Activated B cell treated with CpG ODN at 0.5 μM for 24 hours (primary cell): Measurements from ENCODE around the gene SPDL1. TPM values are rescaled to one million over a fixed set of nuclear protein-coding genes. Genes with fewer than 3 reads are reported as not detected.

Experiments used
- ATAC-seq: fragments of 200-7000 bp; cut with Tn5 transposase; one replicate; pipeline ENCODE4 v1.10.0; 2021; ENCODE audit warnings: low read depth, mild to moderate bottlenecking, moderate library complexity
- CTCF ChIA-PET: fragments of 350-600 bp; sonication (Branson Sonifier 250); formaldehyde crosslinking; loops from one replicate; lab custom pipeline; 2021; ENCODE audit warnings: antibody characterized with exemption; lab: Charles Lee
- POLR2A ChIA-PET: fragments of 350-600 bp; sonication (Branson Sonifier 250); formaldehyde crosslinking; loops from one replicate; lab custom pipeline; 2021; ENCODE audit warnings: antibody characterized with exemption; lab: Charles Lee
- DNase-seq: peaks from one replicate; pipeline ENCODE4 v3.0.0; 2022
- H3K27ac Mint-ChIP-seq: one replicate; pipeline ENCODE4 v1.8.0; 2020; ENCODE audit warnings: mixed read lengths
- H3K27me3 Mint-ChIP-seq: one replicate; pipeline ENCODE4 v1.8.0; 2021; ENCODE audit warnings: mixed read lengths
- H3K36me3 Mint-ChIP-seq: one replicate; pipeline ENCODE4 v1.8.0; 2021; ENCODE audit warnings: low read depth, mixed read lengths
- H3K4me1 Mint-ChIP-seq: one replicate; pipeline ENCODE4 v1.8.0; 2021; ENCODE audit warnings: mixed read lengths
- H3K4me3 Mint-ChIP-seq: one replicate; pipeline ENCODE4 v1.8.0; 2020; ENCODE audit warnings: mild to moderate bottlenecking, mixed read lengths
- H3K9me3 Mint-ChIP-seq: one replicate; pipeline ENCODE4 v1.8.0; 2020; ENCODE audit warnings: mixed read lengths
- CTCF ChIP-seq: fragments of 200-600 bp; IDR thresholded peaks from one replicate; pipeline ENCODE4 v1.8.0; 2022; ENCODE audit warnings: antibody characterized with exemption, mild to moderate bottlenecking
- intact Hi-C: fragments of 100-400 bp; cut with micrococcal nuclease; formaldehyde crosslinking; loops from one replicate; pipeline ENCODE4 v1.15.1; 2024
- total RNA-seq: library from RNA; stranded (reverse); gene quantifications from 2 replicates; pipeline ENCODE4 v1.2.3, GENCODE V29; 2022

Gene SPDL1
- total RNA-seq, 1 donor from 2014 or later: 20.6 TPM

- TF ChIP-seq CTCF: no peak
- no peak overlapping the region for H3K4me3 Mint-ChIP-seq
- ATAC-seq (no peak), DNase-seq (no peak)
- intact Hi-C loops: no loop called here
- no peak overlapping the region for H3K27ac Mint-ChIP-seq
- ChIA-PET POLR2A (no interaction called here), CTCF (no interaction called here)
- no peaks in the 10 kb centered on the region for H3K4me1 Mint-ChIP-seq
- no peaks in the 10 kb centered on the region for H3K9me3 Mint-ChIP-seq
- H3K36me3 Mint-ChIP-seq: no peaks in the 10 kb centered on the region
- H3K27me3 Mint-ChIP-seq: peaks cover 55% of the 10 kb centered on the region
Measured at GRCh38 chr5:169549453-169550100, 34.0 kb upstream of the SPDL1 start.

GRCh38 chr5:169550227-169550626 lies 33.3 kb upstream of the SPDL1 start:
- no peaks in the 10 kb centered on the region for H3K4me1 Mint-ChIP-seq
- peaks cover 52% of the 10 kb centered on the region for H3K27me3 Mint-ChIP-seq
- no peaks in the 10 kb centered on the region for H3K9me3 Mint-ChIP-seq
- POLR2A ChIA-PET: no interaction called here
- intact Hi-C loops: no loop called here
- no peak overlapping the region for H3K27ac Mint-ChIP-seq
- no peak for ATAC-seq
- TF ChIP-seq CTCF: no peak
- no peaks in the 10 kb centered on the region for H3K36me3 Mint-ChIP-seq
- CTCF ChIA-PET: no interaction called here
- no peak for DNase-seq
- H3K4me3 Mint-ChIP-seq: no peak overlapping the region

GRCh38 chr5:169551146-169551545 lies 32.4 kb upstream of the SPDL1 start:
- Mint-ChIP-seq H3K36me3 (no peaks in the 10 kb centered on the region), H3K4me3 (no peak overlapping the region), H3K27ac (no peak overlapping the region), H3K27me3 (peaks cover 50% of the 10 kb centered on the region), H3K9me3 (no peaks in the 10 kb centered on the region), H3K4me1 (no peaks in the 10 kb centered on the region)
- no peak for TF ChIP-seq CTCF
- ChIA-PET POLR2A (no interaction called here), CTCF (no interaction called here)
- ATAC-seq: no peak
- DNase-seq: no peak
- intact Hi-C loops: no loop called here

GRCh38 chr5:169551696-169552095 lies 31.9 kb upstream of the SPDL1 start:
- intact Hi-C loops: no loop called here
- H3K27ac Mint-ChIP-seq: no peak overlapping the region
- no peak overlapping the region for H3K4me3 Mint-ChIP-seq
- H3K9me3 Mint-ChIP-seq: no peaks in the 10 kb centered on the region
- POLR2A ChIA-PET: no interaction called here
- ATAC-seq: no peak
- no peaks in the 10 kb centered on the region for H3K4me1 Mint-ChIP-seq
- no peaks in the 10 kb centered on the region for H3K36me3 Mint-ChIP-seq
- H3K27me3 Mint-ChIP-seq: peaks cover 53% of the 10 kb centered on the region
- no peak for TF ChIP-seq CTCF
- no peak for DNase-seq
- CTCF ChIA-PET: interaction anchor here (0.8 kb wide), 1 partner anchor 19 kb away, joined by 3 read pairs; no protein-coding TSS in a partner anchor

GRCh38 chr5:169554251-169554650 lies 29.3 kb upstream of the SPDL1 start:
- no peak for TF ChIP-seq CTCF
- Mint-ChIP-seq H3K27me3 (peaks cover 44% of the 10 kb centered on the region), H3K4me1 (no peaks in the 10 kb centered on the region), H3K4me3 (no peak overlapping the region), H3K36me3 (no peaks in the 10 kb centered on the region), H3K9me3 (peaks cover 3% of the 10 kb centered on the region), H3K27ac (no peak overlapping the region)
- no peak for DNase-seq
- intact Hi-C loops: no loop called here
- ChIA-PET CTCF (no interaction called here), POLR2A (no interaction called here)
- ATAC-seq: no peak
